ENCODE data around the gene ATP8A1.

ATP8A1 gene

DNA sequence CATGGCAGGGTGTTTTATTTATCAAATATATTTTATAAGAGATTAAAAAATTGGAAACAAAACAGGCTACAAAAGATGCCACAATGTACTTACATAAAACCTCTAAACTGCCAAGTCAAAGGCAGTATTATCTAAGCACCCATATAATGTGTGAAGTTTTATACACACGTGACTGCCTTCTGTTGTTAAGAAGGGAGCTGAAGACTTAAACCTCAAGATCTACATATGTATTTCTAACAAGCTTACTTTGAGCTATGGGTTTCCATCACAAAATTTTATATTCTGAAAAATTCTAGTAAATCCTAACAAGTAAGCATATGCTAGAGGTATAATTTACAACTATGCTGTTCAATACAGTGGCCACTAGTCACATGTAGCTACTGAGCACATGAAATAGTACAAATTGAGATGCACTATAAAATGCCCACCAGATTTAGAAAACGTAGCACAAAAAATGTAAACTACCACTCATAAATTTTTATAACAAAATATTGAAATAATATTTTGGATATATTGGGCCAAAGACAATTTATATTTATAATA is 9.8 kb downstream of the ATP8A1 start:
- no peak for DNase-seq

- DNase-seq: no peak
Measured at GRCh38 chr4:42646013-42646784, 10.7 kb downstream of the ATP8A1 start.

DNA sequence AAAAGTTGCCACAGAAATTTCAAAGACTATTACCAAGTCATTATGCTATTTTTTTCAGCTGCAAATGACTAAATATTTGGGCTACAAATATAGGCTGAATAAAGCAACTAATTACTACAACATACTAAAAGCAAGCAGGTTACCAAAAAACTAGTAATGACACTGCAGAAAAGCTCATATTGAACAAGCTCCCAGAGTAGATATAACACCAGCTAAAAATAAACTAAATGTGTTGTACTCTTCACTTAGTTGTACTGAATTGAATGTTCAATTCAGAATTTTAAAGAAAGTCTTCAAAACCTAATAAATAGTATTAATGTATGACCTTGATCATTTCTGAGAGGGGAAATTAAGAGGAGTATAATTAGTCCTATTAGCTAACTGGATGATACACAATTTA is 12.0 kb downstream of the ATP8A1 start:
- no peak for DNase-seq

GRCh38 chr4:42643685-42644084 is 13.2 kb downstream of the ATP8A1 start:
- no peak for DNase-seq

DNA sequence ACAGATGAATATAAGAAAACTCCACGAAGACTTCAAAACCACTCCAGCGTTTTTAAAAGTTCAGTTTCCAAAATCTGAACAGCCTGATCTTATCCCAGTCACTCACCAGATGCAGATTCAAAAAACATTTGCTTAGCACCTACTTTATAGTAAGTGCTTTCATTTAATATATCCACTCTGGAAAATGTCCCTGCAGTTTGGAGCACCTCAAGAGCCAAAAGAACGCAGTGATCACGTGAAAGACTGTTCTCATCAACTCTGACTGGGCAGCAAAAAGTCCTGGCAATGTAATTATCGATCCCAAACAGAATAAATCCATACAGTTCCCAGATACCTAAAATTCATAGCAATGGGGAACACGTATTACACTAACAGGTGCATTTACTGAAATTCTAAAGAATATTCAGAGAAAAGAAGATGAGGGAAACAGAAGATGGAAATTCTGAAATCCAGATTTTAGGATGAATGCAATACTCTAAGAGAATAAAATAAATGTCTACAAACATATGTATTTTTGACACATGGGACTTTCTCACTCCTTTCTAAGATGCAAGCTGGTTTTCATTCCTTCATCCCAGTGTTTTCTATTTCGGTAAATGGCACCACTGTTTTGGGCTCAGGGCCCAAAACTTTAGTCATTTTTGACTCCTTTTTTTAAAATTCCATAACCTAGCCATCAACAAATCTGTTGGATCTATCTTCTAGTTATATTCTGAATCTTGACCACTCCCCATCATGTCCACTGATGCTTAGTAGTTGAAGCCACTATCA is 13.9 kb downstream of the ATP8A1 start:
- no peak for DNase-seq

DNA sequence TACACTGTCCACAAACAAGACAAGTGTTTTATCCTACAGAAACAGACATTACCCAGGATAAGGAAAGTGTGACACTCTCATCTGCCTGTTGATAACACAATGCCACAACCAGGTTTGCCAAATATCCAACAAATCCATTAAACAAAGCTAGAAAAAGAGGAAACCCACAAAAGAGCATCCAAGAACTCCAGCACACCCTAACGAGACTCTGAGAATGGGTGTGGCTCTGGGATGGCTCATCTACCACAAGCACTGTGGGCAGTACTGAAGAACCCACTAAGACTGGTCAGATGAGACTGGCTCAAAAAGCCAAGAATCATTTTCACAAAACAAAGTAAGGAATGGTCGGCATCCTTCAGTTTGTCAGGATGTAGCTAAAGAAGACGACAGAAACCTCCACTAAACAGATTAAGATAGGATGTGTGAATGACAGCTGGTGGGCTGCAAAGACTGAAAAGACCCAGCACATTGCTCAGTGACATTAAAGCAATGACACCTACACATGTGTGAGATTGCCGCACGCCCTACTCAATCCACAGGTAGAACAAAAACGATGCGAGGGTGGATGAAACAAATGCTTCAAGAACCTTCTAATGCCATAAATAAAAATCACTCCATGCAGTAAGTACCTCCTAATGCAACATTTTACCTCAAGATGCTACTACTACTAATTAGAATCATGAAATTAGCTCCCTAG is 14.7 kb downstream of the ATP8A1 start:
- no peak for DNase-seq

- no peak for DNase-seq
Measured at GRCh38 chr4:42641656-42642055, 15.2 kb downstream of the ATP8A1 start.

- DNase-seq: no peak
Measured at GRCh38 chr4:42641161-42641560, 15.7 kb downstream of the ATP8A1 start.

DNA sequence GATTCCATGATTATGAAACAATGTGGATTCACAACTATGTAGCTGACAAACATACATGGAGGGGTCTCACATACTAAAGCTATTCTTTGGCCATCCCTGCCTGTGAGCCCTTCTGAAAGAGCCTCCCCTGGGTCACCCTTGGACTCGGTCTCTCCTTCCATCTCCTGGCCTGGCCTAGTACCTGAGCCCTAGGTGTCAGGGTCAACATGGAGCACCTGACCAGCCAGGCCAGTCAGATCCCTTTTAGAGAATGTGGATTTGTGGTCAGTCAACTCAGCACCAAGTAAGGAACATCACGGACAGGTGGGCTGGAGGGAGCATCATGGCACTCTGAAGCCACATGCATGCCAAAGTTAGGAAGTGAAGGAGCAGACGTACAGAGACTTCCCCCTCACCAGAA is 16.3 kb downstream of the ATP8A1 start:
- DNase-seq: no peak

GRCh38 chr4:42638993-42639392 is 17.9 kb downstream of the ATP8A1 start:
- DNase-seq: no peak

- no peak for DNase-seq
Measured at GRCh38 chr4:42638321-42638720, 18.6 kb downstream of the ATP8A1 start.

DNA sequence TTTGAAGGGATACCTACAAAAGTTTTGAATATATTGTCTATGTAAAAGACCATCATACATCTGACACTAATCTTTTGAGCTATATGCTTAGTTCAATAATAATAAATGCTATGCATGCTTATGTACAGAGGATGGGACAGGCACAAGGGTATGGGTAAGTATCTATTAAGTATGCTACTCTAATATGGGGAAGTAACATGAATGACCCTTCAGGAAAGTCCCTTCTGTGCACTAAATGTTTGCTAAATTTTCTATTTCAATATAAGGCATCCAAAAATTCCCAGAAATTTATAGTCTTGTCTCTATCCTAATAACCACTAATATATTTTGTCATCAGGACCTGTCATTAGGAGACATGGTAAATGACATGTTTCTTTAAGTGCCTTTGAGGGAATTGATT is 19.0 kb downstream of the ATP8A1 start:
- no peak for DNase-seq

DNA sequence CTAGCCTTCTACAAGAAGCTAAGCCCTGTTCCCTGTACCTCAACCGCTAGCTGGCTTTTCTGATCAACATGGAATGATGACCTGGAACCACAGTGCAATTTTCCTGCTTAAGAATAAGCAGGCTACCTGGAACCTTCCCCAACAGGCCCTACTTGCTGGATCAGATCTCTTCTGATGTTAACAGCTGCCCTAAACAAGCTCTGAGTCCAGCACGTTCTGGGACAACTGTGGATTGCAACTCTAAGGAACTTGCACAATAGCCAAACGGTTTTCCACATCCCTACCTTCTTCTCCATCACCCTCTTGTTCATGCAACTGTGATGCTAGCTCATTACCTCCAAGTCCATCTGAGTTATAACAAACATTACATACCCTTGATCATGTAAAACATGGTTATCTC is 19.8 kb downstream of the ATP8A1 start:
- DNase-seq: no peak

GRCh38 chr4:42636645-42636949 is 20.3 kb downstream of the ATP8A1 start:
- no peak for DNase-seq

DNA sequence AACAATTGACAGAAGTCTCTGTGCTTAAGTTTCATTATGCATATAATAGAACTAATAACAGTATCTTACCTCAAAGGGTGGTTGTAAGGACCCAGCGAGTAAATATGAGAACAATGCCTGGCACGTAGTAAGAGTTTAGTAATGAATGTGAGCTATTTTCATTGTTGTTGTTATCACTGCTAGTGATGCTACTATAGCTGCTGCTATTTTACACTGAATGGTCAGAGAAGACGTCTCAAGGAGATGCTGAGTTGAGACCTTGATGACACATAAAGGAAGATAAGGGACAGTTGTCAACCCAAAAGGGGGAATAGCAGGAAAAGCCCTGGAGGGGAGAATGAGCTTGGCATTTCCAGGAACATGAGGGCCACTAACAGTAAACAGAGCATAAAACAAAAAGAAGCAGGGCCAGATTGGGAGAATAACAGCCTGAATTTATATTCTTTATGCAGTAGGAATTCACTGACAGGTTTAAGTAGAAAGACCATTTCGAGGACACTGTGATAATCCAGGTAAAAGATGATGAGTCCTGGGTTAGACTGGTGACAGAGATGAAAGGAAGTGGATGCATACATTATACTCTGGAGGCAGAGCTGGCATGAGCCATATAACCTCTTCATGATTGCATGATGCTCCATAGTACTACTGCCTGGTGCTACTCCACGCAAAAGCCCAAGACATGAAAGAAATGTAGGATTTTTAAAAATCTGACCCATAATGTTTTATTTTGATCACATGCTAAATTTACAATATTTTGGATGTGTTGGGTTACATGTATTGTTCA is 23.1 kb downstream of the ATP8A1 start:
- no peak for DNase-seq

GRCh38 chr4:42632653-42633382 is 24.1 kb downstream of the ATP8A1 start:
- no peak for DNase-seq

DNA sequence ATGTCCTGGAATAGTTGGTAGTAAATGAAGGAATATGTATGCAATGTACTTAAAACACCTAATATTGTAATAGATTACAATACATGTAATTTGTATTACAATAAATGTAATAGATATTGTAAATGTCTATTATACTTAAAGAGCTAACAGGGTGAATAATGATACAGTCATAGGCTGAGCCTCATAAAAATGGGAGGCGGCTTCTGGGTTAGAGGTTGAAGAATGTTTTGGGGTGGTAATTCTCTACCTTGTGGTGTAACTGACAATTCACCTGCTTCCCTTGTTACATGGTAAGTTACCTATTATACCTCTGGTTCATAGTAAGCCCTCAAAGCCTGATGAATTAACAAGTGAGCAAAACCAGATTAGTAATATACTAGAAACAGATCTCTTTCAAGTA is 26.0 kb downstream of the ATP8A1 start:
- no peak for DNase-seq

DNA sequence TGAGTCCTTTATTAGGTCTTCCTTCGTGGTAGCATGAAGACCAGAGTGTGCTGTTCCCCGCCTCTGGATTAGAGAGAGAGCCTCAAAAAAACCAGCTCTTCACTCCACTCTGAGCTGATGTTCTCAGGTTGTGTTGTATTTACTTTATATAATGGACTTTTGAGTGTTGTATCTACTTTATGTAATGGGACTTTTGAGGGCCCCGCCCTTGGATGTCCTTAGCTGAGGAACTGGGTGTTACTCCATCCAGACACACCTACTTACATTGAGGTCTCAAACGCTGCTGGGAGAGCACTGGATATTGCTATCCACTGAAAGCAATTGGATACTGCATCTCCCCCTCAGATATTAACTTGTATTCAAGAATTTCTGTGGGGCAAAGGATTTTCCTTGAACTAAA is 28.2 kb downstream of the ATP8A1 start:
- DNase-seq: no peak

DNA sequence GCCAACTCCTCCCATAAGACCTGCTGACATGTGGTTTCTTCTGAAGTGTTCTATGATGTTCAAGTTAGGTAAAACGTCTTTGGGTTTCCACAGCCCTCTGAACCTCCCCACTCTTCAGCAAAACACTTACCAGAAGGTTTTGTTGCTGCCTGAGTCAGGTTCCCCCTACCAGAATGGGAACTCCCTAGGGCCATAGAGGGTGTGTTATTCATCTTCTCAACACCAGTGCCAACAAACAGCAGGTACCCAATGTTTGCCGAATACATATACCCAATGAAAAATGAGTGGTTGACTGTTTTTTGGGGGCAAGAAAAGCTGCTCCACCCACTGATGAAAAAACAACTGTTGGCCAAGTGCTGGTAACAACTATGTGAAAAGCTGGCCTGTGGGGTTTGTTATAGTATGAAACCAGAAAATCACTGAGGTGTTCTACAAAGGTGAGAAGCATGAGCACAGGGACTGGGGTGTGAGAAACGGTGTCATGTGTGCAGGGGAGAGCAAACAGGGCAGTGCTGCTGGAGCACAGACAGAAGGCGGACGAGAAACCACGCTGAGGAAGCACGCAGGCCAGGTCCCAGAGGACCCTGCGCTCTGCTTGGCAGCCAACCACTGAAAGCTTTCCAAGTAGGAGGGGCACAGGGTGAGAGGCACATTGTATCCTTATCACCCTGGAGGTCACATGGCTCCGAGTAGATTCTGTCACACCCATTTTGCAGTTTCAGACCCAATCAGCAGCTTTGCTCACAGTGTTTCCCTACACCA is 28.8 kb downstream of the ATP8A1 start:
- no peak for DNase-seq

DNA sequence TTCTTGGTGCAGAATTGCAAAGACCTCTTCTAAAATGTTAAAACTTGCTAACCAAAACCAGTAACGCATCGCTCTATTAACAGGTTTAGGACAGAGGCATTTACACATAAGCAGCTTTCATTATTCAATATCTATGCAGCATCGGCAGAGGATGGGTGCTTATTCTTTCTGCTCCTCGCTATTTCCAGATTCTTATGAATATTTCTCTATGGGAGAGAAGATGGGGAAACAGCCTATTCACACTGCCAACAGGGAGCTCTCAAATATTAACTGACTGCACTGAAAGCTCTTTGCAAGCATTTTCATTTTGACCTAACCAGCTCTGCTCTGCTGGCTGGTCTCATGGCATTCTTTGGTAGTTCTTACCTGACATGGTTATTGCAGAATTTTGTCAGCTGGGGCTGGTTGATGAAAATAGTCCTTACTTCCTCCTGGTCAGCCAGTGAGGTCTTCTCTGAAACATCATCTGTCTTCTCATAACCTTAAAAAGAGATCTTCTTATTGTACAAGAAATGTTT is 30.2 kb downstream of the ATP8A1 start:
- DNase-seq: no peak

GRCh38 chr4:42625329-42625728 is 31.6 kb downstream of the ATP8A1 start:
- DNase-seq: no peak

Data from kidney glomerular epithelial cell (primary cell).